ENCODE results near the gene TBX5.

- TF ChIP-seq CTCF (IDR thresholded peaks at IDR 0.05) (no peak), POLR2A (IDR thresholded peaks at IDR 0.05) (no peak)
These were observed 9.6 kb upstream of the TBX5 start for GRCh38 chr12:114415525-114415868.
